PFSK-1 (cell line): ENCODE data around the gene MGMT.

ENCODE experiments used
- FOXP2 ChIP-seq: optimal IDR thresholded peaks from 2 replicates; pipeline ENCODE3; 2011; ENCODE audit warnings: borderline replicate concordance, control low read depth, inconsistent platforms; ENCODE audit not compliant: insufficient read depth; ENCODE audit errors: extremely low read length, extremely low read depth
- POLR2AphosphoS5 ChIP-seq: IDR thresholded peaks from 2 replicates; pipeline ENCODE4 v1.6.1; 2012; ENCODE audit warnings: low read depth, mild to moderate bottlenecking, control low read depth, low read length, moderate library complexity
- REST ChIP-seq, 2 experiments: IDR thresholded peaks; 2 replicates each; pipeline versions ENCODE4 v1.6.1 to v1.8.0; 2011 to 2012; ENCODE audit warnings: low read depth in 2 of 2, low read length in 2 of 2, control low read depth in 1 of 2, inconsistent platforms in 1 of 2, mild to moderate bottlenecking in 1 of 2, moderate library complexity in 1 of 2; ENCODE audit not compliant: insufficient read depth in 1 of 2
- SIN3A ChIP-seq: IDR thresholded peaks from 2 replicates; pipeline ENCODE4 v1.6.1; 2012; ENCODE audit warnings: mild to moderate bottlenecking, low read length, moderate library complexity, borderline replicate concordance; ENCODE audit not compliant: insufficient read depth
- TAF1 ChIP-seq: IDR thresholded peaks from 2 replicates; pipeline ENCODE4 v1.6.1; 2012; ENCODE audit warnings: low read length, control low read depth, borderline replicate concordance; ENCODE audit not compliant: insufficient read depth

The MGMT gene

GRCh38 chr10:129564923-129565322 is 97.9 kb downstream of the MGMT start:
- TF ChIP-seq POLR2AphosphoS5, result no peak
- TF ChIP-seq SIN3A, result no peak
- no peak for TF ChIP-seq REST (IDR thresholded peaks at IDR 0.05; ENCODE audit: insufficient read depth in 1 of 2, low read depth in 2 of 2, low read length in 2 of 2)
- TF ChIP-seq TAF1, result no peak
- no peak for TF ChIP-seq FOXP2

- TF ChIP-seq REST (IDR thresholded peaks at IDR 0.05; ENCODE audit: insufficient read depth in 1 of 2, low read depth in 2 of 2, low read length in 2 of 2) (no peak), FOXP2 (no peak), SIN3A (no peak), TAF1 (no peak), POLR2AphosphoS5 (no peak)
Observed at GRCh38 chr10:129568583-129569344, 101.7 kb downstream of the MGMT start.

GRCh38 chr10:129570185-129570584 is 103.1 kb downstream of the MGMT start:
- TF ChIP-seq FOXP2 (no peak), POLR2AphosphoS5 (no peak), TAF1 (no peak), SIN3A (no peak), REST (IDR thresholded peaks at IDR 0.05; ENCODE audit: insufficient read depth in 1 of 2, low read depth in 2 of 2, low read length in 2 of 2) (no peak)

- no peak for TF ChIP-seq REST (IDR thresholded peaks at IDR 0.05; ENCODE audit: insufficient read depth in 1 of 2, low read depth in 2 of 2, low read length in 2 of 2)
- no peak for TF ChIP-seq TAF1
- TF ChIP-seq SIN3A, result no peak
- no peak for TF ChIP-seq POLR2AphosphoS5
- TF ChIP-seq FOXP2, result no peak
Observed at GRCh38 chr10:129579228-129579627, 112.2 kb downstream of the MGMT start.
